Karpas-422 (cell line): ENCODE measurements around the gene CCDC136. TPM values are rescaled to one million over a fixed set of nuclear protein-coding genes. Genes with fewer than 3 reads are reported as not detected.

ENCODE experiments used
- DNase-seq: peaks from one replicate; pipeline ENCODE4 v3.0.0-alpha.2; 2015
- H2AFZ ChIP-seq: fragments of 200-600 bp; sonication (generic); 2 replicates; pipeline ENCODE4 v1.6.1; 2014; ENCODE audit warnings: antibody characterized with exemption, low read length, mixed read lengths
- H3K27ac ChIP-seq: fragments of 200-600 bp; sonication (generic); 2 replicates; pipeline ENCODE4 v1.5.1; 2014; ENCODE audit warnings: mild to moderate bottlenecking, low read length, moderate library complexity
- H3K27me3 ChIP-seq: fragments of 200-600 bp; sonication (generic); 2 replicates; pipeline ENCODE4 v1.6.1; 2014; ENCODE audit warnings: low read length, mixed read lengths
- H3K36me3 ChIP-seq: fragments of 200-600 bp; sonication (generic); 2 replicates; pipeline ENCODE4 v1.6.1; 2014; ENCODE audit warnings: low read length, mixed read lengths; ENCODE audit not compliant: insufficient read depth
- H3K4me1 ChIP-seq: fragments of 200-600 bp; sonication (generic); 2 replicates; pipeline ENCODE4 v1.6.1; 2014; ENCODE audit warnings: mild to moderate bottlenecking, low read length, mixed read lengths
- H3K4me2 ChIP-seq: fragments of 200-600 bp; sonication (generic); 2 replicates; pipeline ENCODE4 v1.6.1; 2014; ENCODE audit warnings: low read length, low read depth, mild to moderate bottlenecking; ENCODE audit not compliant: poor library complexity, severe bottlenecking
- H3K4me3 ChIP-seq: fragments of 200-600 bp; sonication (generic); 2 replicates; pipeline ENCODE4 v1.5.1; 2014; ENCODE audit warnings: mild to moderate bottlenecking, antibody characterized with exemption, low read length, mixed read lengths
- H3K79me2 ChIP-seq: fragments of 200-600 bp; sonication (generic); 2 replicates; pipeline ENCODE4 v1.6.1; 2014; ENCODE audit warnings: mild to moderate bottlenecking, low read length, mixed read lengths
- H3K9ac ChIP-seq: fragments of 200-600 bp; sonication (generic); 2 replicates; pipeline ENCODE4 v1.6.0; 2014; ENCODE audit warnings: low read length
- H3K9me2 ChIP-seq: fragments of 200-600 bp; sonication (generic), shearing (Covaris generic); replicated peaks from 2 replicates; pipeline ENCODE4 v1.6.0; 2014; ENCODE audit warnings: mild to moderate bottlenecking, low read length, moderate library complexity; ENCODE audit not compliant: insufficient read depth
- H3K9me3 ChIP-seq: fragments of 300-700, 200-600 bp; sonication (generic); 2 replicates; pipeline ENCODE4 v1.6.1; 2014; ENCODE audit warnings: low read length, mixed read lengths
- H4K20me1 ChIP-seq: fragments of 200-600 bp; sonication (generic); 2 replicates; pipeline ENCODE4 v1.6.1; 2014; ENCODE audit warnings: mild to moderate bottlenecking, antibody characterized with exemption, low read length, low read depth; ENCODE audit not compliant: insufficient read depth
- total RNA-seq: library from RNA; depleted of rRNA; stranded (reverse); fragments of >200 nt; shearing (Covaris generic); gene quantifications from 2 replicates; pipeline ENCODE4 v1.2.3, GENCODE V29; 2014; ENCODE audit warnings: low replicate concordance

CCDC136 gene
- total RNA-seq, 1 experiment from 2014 or later: 32.5 TPM

- Histone ChIP-seq H3K36me3 (no peaks in the 10 kb centered on the region), H2AFZ (no peak overlapping the region), H3K9me2 (no peaks in the 10 kb centered on the region), H3K27ac (no peak overlapping the region), H3K9me3 (no peaks in the 10 kb centered on the region), H3K27me3 (no peaks in the 10 kb centered on the region), H3K79me2 (no peaks in the 10 kb centered on the region), H3K4me3 (no peak overlapping the region), H4K20me1 (no peaks in the 10 kb centered on the region), H3K4me1 (no peaks in the 10 kb centered on the region), H3K4me2 (no peak overlapping the region), H3K9ac (no peak overlapping the region)
- peak; percentile 76 for DNase-seq
Observed at GRCh38 chr7:128783143-128783861, 8.5 kb upstream of the CCDC136 start.

DNA sequence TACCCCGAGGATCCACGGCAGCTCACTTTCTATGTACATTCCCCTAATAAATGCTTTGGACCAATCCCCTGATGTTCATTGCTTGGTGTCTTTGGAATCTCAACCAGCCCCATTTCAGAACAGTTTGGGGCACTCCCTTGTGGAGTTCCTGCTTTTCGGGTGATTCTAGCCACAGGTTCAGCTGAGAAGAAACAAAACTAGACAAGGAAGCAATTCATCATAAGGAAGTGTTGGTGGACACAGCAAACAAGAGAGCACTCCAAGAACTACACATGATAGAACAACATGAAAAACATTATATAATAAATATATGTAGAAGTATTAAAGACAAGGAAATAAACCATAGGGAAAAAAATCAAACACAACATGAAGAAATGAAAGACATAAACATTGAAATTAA is 6.0 kb upstream of the CCDC136 start:
- H4K20me1 ChIP-seq: no peaks in the 10 kb centered on the region
- no peak overlapping the region for H3K27ac ChIP-seq
- no peaks in the 10 kb centered on the region for H3K79me2 ChIP-seq
- H3K36me3 ChIP-seq: no peaks in the 10 kb centered on the region
- H3K4me1 ChIP-seq: peaks cover 3% of the 10 kb centered on the region
- no peak overlapping the region for H2AFZ ChIP-seq
- no peak for DNase-seq
- H3K4me2 ChIP-seq: no peak overlapping the region
- no peaks in the 10 kb centered on the region for H3K9me3 ChIP-seq
- H3K27me3 ChIP-seq: no peaks in the 10 kb centered on the region
- no peak overlapping the region for H3K9ac ChIP-seq
- no peaks in the 10 kb centered on the region for H3K9me2 ChIP-seq
- H3K4me3 ChIP-seq: no peak overlapping the region

GRCh38 chr7:128788446-128789412 is 3.0 kb upstream of the CCDC136 start:
- Histone ChIP-seq H3K4me2 (no peak overlapping the region), H3K9ac (no peak overlapping the region), H3K27ac (no peak overlapping the region), H3K9me2 (no peaks in the 10 kb centered on the region), H2AFZ (no peak overlapping the region), H3K36me3 (no peaks in the 10 kb centered on the region), H3K4me3 (no peak overlapping the region), H3K27me3 (no peaks in the 10 kb centered on the region), H3K79me2 (peaks cover 5% of the 10 kb centered on the region; the same call in 1 of the 2 replicates), H3K9me3 (no peaks in the 10 kb centered on the region), H3K4me1 (peaks cover 19% of the 10 kb centered on the region), H4K20me1 (no peaks in the 10 kb centered on the region)
- DNase-seq: no peak

GRCh38 chr7:128790315-128791041 is 1.3 kb upstream of the CCDC136 start:
- no peak overlapping the region for H3K27ac ChIP-seq
- H3K9ac ChIP-seq: peak overlapping the region; percentile 93

GRCh38 chr7:128791972-128792327 is 182 bp downstream of the CCDC136 start:
- DNase-seq: peak; percentile 48
- Histone ChIP-seq H3K27me3 (no peaks in the 10 kb centered on the region), H3K4me2 (peak overlapping the region; percentile 91), H3K9me2 (no peaks in the 10 kb centered on the region), H3K36me3 (no peaks in the 10 kb centered on the region), H3K4me1 (peaks cover 19% of the 10 kb centered on the region), H4K20me1 (no peaks in the 10 kb centered on the region), H3K27ac (no peak overlapping the region; the same call in 1 of the 2 replicates), H3K4me3 (peak overlapping the region; percentile 97), H3K79me2 (peaks cover 5% of the 10 kb centered on the region; the same call in 1 of the 2 replicates), H3K9me3 (no peaks in the 10 kb centered on the region), H2AFZ (peak overlapping the region; percentile 97), H3K9ac (peak overlapping the region; percentile 93)

More at GRCh38 chr7:128790315-128791041, 1.3 kb upstream of the CCDC136 start:
- Histone ChIP-seq H3K79me2 (peaks cover 5% of the 10 kb centered on the region; the same call in 1 of the 2 replicates), H3K4me2 (peak overlapping the region; percentile 91), H3K36me3 (no peaks in the 10 kb centered on the region), H3K27me3 (no peaks in the 10 kb centered on the region), H3K9me3 (no peaks in the 10 kb centered on the region), H3K4me1 (peaks cover 19% of the 10 kb centered on the region), H2AFZ (peak overlapping the region; percentile 82; the same call in 1 of the 2 replicates), H3K4me3 (peak overlapping the region; percentile 97), H4K20me1 (no peaks in the 10 kb centered on the region), H3K9me2 (no peaks in the 10 kb centered on the region)
- no peak for DNase-seq

- Histone ChIP-seq H3K27ac (no peak overlapping the region), H3K9ac (peak overlapping the region; percentile 93), H3K9me2 (no peaks in the 10 kb centered on the region), H3K4me3 (peak overlapping the region; percentile 97), H3K4me1 (peaks cover 19% of the 10 kb centered on the region), H3K9me3 (no peaks in the 10 kb centered on the region), H4K20me1 (no peaks in the 10 kb centered on the region), H3K27me3 (no peaks in the 10 kb centered on the region), H3K4me2 (peak overlapping the region; percentile 91), H3K79me2 (peaks cover 5% of the 10 kb centered on the region; the same call in 1 of the 2 replicates), H2AFZ (no peak overlapping the region), H3K36me3 (no peaks in the 10 kb centered on the region)
- DNase-seq: no peak
Observed at GRCh38 chr7:128792471-128793180, 858 bp downstream of the CCDC136 start.

DNA sequence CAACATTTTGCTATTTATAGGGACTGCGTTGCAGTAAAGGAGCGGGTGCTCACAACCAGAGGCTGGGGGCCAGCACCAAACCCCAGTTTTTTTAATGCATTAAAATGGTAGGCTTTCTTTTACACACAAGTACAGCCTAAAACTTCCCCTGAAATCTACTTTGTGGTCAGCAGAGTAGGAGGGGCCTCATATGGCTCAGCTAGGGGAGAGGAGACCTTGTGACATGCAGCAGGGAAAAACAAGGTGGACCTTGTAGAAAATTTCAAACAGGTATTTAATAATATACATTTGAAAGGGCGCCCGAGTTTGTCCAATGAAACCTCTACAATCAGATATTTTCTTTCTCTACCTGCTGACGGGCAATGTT is 1.4 kb downstream of the CCDC136 start:
- Histone ChIP-seq H3K4me1 (peaks cover 19% of the 10 kb centered on the region), H3K9me3 (no peaks in the 10 kb centered on the region), H3K27ac (no peak overlapping the region), H3K36me3 (no peaks in the 10 kb centered on the region), H3K9ac (0 out of 2 replicates have a peak overlapping the region, but pooled peaks have one; percentile 93), H3K27me3 (no peaks in the 10 kb centered on the region), H3K9me2 (no peaks in the 10 kb centered on the region), H2AFZ (no peak overlapping the region), H3K4me3 (no peak overlapping the region), H3K79me2 (peaks cover 5% of the 10 kb centered on the region; the same call in 1 of the 2 replicates), H3K4me2 (peak overlapping the region; percentile 91), H4K20me1 (no peaks in the 10 kb centered on the region)
- no peak for DNase-seq
